IMR-90 (cell line): ENCODE results near the gene MDH1. TPM values are rescaled to one million over a fixed set of nuclear protein-coding genes. Genes with fewer than 3 reads are reported as not detected.

Experiments used
- ATAC-seq: fragments of 200-7000 bp; cut with Tn5 transposase; 2 replicates; pipeline ENCODE4 v1.9.1; 2020; ENCODE audit warnings: low read depth, mild to moderate bottlenecking, moderate library complexity
- BruUV-seq: library from RNA; stranded (reverse); fragments of 400-500 nt; replicated peaks from 2 replicates; lab custom pipeline; 2021; lab: Mats Ljungman, UMichigan
- CTCF ChIA-PET: fragments of 300-600 bp; formaldehyde crosslinking; extraction: SDS; loops from one replicate; lab custom pipeline; 2021; ENCODE audit warnings: antibody characterized with exemption; lab: Yijun Ruan, JAX
- POLR2A ChIA-PET: fragments of 300-600 bp; sonication (Branson Sonifier 250); formaldehyde crosslinking; loops from one replicate; lab custom pipeline; 2022; ENCODE audit warnings: antibody characterized with exemption; ENCODE audit not compliant: unreplicated experiment; lab: Charles Lee
- DNase-seq: peaks from one replicate; pipeline ENCODE4 v3.0.0; 2013
- H2AFZ ChIP-seq: replicated peaks from 2 replicates; pipeline ENCODE3; 2013; ENCODE audit warnings: low read length, mild to moderate bottlenecking; ENCODE audit not compliant: poor library complexity
- H2AK5ac ChIP-seq: 2 replicates; pipeline ENCODE4 v1.6.1; 2013; ENCODE audit warnings: low read depth, low read length, inconsistent platforms
- H2AK9ac ChIP-seq: replicated peaks from 2 replicates; pipeline ENCODE3; 2013; ENCODE audit warnings: mild to moderate bottlenecking, low read depth, low read length, moderate library complexity; ENCODE audit not compliant: poor library complexity
- H2BK120ac ChIP-seq: 2 replicates; pipeline ENCODE4 v1.6.1; 2013; ENCODE audit warnings: low read depth, low read length, inconsistent platforms
- H2BK15ac ChIP-seq: 3 replicates; pipeline ENCODE4 v1.6.1; 2013; ENCODE audit warnings: low read depth, low read length, inconsistent platforms
- H2BK20ac ChIP-seq: 2 replicates; pipeline ENCODE4 v1.6.1; 2013; ENCODE audit warnings: low read depth, mild to moderate bottlenecking, inconsistent platforms, low read length, moderate library complexity
- H2BK5ac ChIP-seq: 2 replicates; pipeline ENCODE4 v1.6.1; 2013; ENCODE audit warnings: mild to moderate bottlenecking, low read depth, low read length, inconsistent platforms; ENCODE audit not compliant: poor library complexity, severe bottlenecking
- H3K14ac ChIP-seq: replicated peaks from 2 replicates; pipeline ENCODE4 v1.6.1; 2013; ENCODE audit warnings: low read depth, low read length, inconsistent platforms
- H3K18ac ChIP-seq: 2 replicates; pipeline ENCODE4 v1.6.1; 2013; ENCODE audit warnings: low read depth, low read length, control low read depth
- H3K23ac ChIP-seq: 2 replicates; pipeline ENCODE4 v1.6.1; 2013; ENCODE audit warnings: low read depth, low read length, inconsistent platforms
- H3K27ac ChIP-seq: 2 replicates; pipeline ENCODE4 v1.5.1; 2013; ENCODE audit warnings: mild to moderate bottlenecking, control low read depth, low read length; ENCODE audit not compliant: insufficient read depth
- H3K27me3 ChIP-seq: 2 replicates; pipeline ENCODE4 v1.6.1; 2013; ENCODE audit warnings: low read length; ENCODE audit not compliant: control insufficient read depth, insufficient read depth
- H3K36me3 ChIP-seq: 2 replicates; pipeline ENCODE4 v1.6.1; 2013; ENCODE audit warnings: low read length, mixed read lengths; ENCODE audit not compliant: control insufficient read depth, insufficient read depth
- H3K4ac ChIP-seq: 2 replicates; pipeline ENCODE4 v1.6.1; 2013; ENCODE audit warnings: low read depth, low read length, inconsistent platforms
- H3K4me1 ChIP-seq: 2 replicates; pipeline ENCODE4 v1.6.1; 2013; ENCODE audit warnings: low read length, mixed read lengths; ENCODE audit not compliant: control insufficient read depth, insufficient read depth
- H3K4me2 ChIP-seq: 2 replicates; pipeline ENCODE4 v1.6.1; 2013; ENCODE audit warnings: low read depth, mild to moderate bottlenecking, control low read depth, low read length, moderate library complexity
- H3K4me3 ChIP-seq: 2 replicates; pipeline ENCODE4 v1.5.1; 2013; ENCODE audit warnings: low read depth, mild to moderate bottlenecking, control low read depth, low read length, moderate library complexity; ENCODE audit not compliant: insufficient read depth
- H3K56ac ChIP-seq: 2 replicates; pipeline ENCODE4 v1.6.1; 2013; ENCODE audit warnings: low read length, inconsistent platforms; ENCODE audit not compliant: insufficient read depth; ENCODE audit errors: extremely low read depth
- H3K79me1 ChIP-seq, 2 experiments: 2 replicates each; pipeline ENCODE4 v1.6.1; 2013; ENCODE audit warnings: low read length in 2 of 2, inconsistent platforms in 1 of 2, low read depth in 1 of 2
- H3K9ac ChIP-seq: 2 replicates; pipeline ENCODE4 v1.6.1; 2013; ENCODE audit warnings: low read depth, low read length, control low read depth
- H3K9me1 ChIP-seq: 2 replicates; pipeline ENCODE4 v1.6.1; 2013; ENCODE audit warnings: low read length, inconsistent platforms; ENCODE audit not compliant: insufficient read depth
- H3K9me3 ChIP-seq: 2 replicates; pipeline ENCODE4 v1.6.1; 2013; ENCODE audit warnings: low read length; ENCODE audit not compliant: control insufficient read depth, insufficient read depth
- H4K20me1 ChIP-seq: 2 replicates; pipeline ENCODE4 v1.6.1; 2013; ENCODE audit warnings: low read length, inconsistent platforms; ENCODE audit not compliant: insufficient read depth
- H4K5ac ChIP-seq: 2 replicates; pipeline ENCODE4 v1.6.1; 2013; ENCODE audit warnings: mild to moderate bottlenecking, low read depth, low read length, control low read depth
- H4K8ac ChIP-seq, 2 experiments: 2 replicates each; pipeline ENCODE4 v1.6.1; 2013; ENCODE audit warnings: low read depth in 2 of 2, low read length in 2 of 2, control low read depth in 1 of 2, inconsistent platforms in 1 of 2
- H4K91ac ChIP-seq: 2 replicates; pipeline ENCODE4 v1.6.1; 2013; ENCODE audit warnings: low read depth, low read length, inconsistent platforms; ENCODE audit not compliant: insufficient read depth
- BHLHE40 ChIP-seq: fragments of 150-350 bp; IDR thresholded peaks from 2 replicates; pipeline ENCODE4 v1.6.1; 2016; ENCODE audit warnings: mild to moderate bottlenecking, low read depth, low read length
- CEBPB ChIP-seq: IDR thresholded peaks from 2 replicates; pipeline ENCODE4 v1.6.1; 2012; ENCODE audit warnings: low read depth, low read length, improper control_type of control experiment
- CHD1 ChIP-seq: IDR thresholded peaks from 2 replicates; pipeline ENCODE4 v1.6.1; 2012; ENCODE audit warnings: low read depth, low read length, improper control_type of control experiment
- CTCF ChIP-seq: conservative IDR thresholded peaks from 2 replicates; pipeline ENCODE4 v1.5.1; 2012; ENCODE audit warnings: mild to moderate bottlenecking, low read depth, low read length, improper control_type of control experiment
- FOS ChIP-seq: fragments of 150-350 bp; IDR thresholded peaks from 2 replicates; pipeline ENCODE4 v1.6.1; 2016; ENCODE audit warnings: low read depth, low read length
- MAFK ChIP-seq: IDR thresholded peaks from 2 replicates; pipeline ENCODE4 v1.6.1; 2012; ENCODE audit warnings: low read depth, low read length, improper control_type of control experiment
- MAZ ChIP-seq: IDR thresholded peaks from 2 replicates; pipeline ENCODE4 v1.6.1; 2012; ENCODE audit warnings: low read depth, mild to moderate bottlenecking, low read length, improper control_type of control experiment, moderate library complexity, borderline replicate concordance
- MXI1 ChIP-seq: IDR thresholded peaks from 2 replicates; pipeline ENCODE4 v1.6.1; 2012; ENCODE audit warnings: low read depth, mild to moderate bottlenecking, low read length, moderate library complexity, borderline replicate concordance
- NFE2L2 ChIP-seq: fragments of 150-350 bp; IDR thresholded peaks from 2 replicates; pipeline ENCODE4 v1.6.1; 2016; ENCODE audit warnings: low read depth, mild to moderate bottlenecking, low read length
- POLR2A ChIP-seq: IDR thresholded peaks from 2 replicates; pipeline ENCODE4 v1.6.1; 2012; ENCODE audit warnings: mild to moderate bottlenecking, low read depth, low read length
- RAD21 ChIP-seq: IDR thresholded peaks from 2 replicates; pipeline ENCODE4 v1.6.1; 2012; ENCODE audit warnings: low read length, improper control_type of control experiment
- RCOR1 ChIP-seq: IDR thresholded peaks from 2 replicates; pipeline ENCODE4 v1.6.1; 2012; ENCODE audit warnings: mild to moderate bottlenecking, low read length, improper control_type of control experiment; ENCODE audit not compliant: insufficient replicate concordance
- RFX5 ChIP-seq: IDR thresholded peaks from 2 replicates; pipeline ENCODE4 v1.8.0; 2012; ENCODE audit warnings: low read depth, mild to moderate bottlenecking, low read length, moderate library complexity
- SMC3 ChIP-seq: fragments of 150-350 bp; IDR thresholded peaks from 2 replicates; pipeline ENCODE4 v1.6.1; 2016; ENCODE audit warnings: low read depth, mild to moderate bottlenecking, antibody characterized with exemption, low read length, moderate library complexity
- WGBS, 2 experiments: methylation state at CpG; one replicate each; pipeline versions ENCODE4 v1.1.5 to v1.1.7; 2013; ENCODE audit warnings: missing lambda C conversion rate in 2 of 2; ENCODE audit not compliant: insufficient read length in 1 of 2; ENCODE audit errors: extremely low coverage in 2 of 2; 5-methylcytosine and 5-hydroxymethylcytosine counted together
- dilution Hi-C: fragments of 300-500 bp; cut with HindIII; formaldehyde crosslinking; loops from one replicate; pipeline ENCODE4 v1.14.3; 2018; ENCODE audit warnings: low sequenced_read_pairs; ENCODE audit not compliant: unreplicated experiment
- in situ Hi-C: fragments of 300-500 bp; cut with MboI; formaldehyde crosslinking; loops from 3 replicates; pipeline ENCODE4 v1.14.3; 2019; ENCODE audit warnings: low sequenced_read_pairs, inconsistent platforms, mixed read lengths
- intact Hi-C: fragments of 100-400 bp; cut with micrococcal nuclease; formaldehyde crosslinking; loops from 2 replicates; pipeline ENCODE4 v1.10.0; 2022
- polyA plus RNA-seq, 3 experiments: library from polyadenylated mRNA; depleted of rRNA; stranded (reverse); fragments of >200 nt; gene quantifications; 2 replicates each; pipeline ENCODE4 v1.2.3, GENCODE V29; 2012; ENCODE audit warnings: low replicate concordance in 1 of 3
- total RNA-seq: library from RNA; depleted of rRNA; stranded (reverse); fragments of >200 nt; gene quantifications from 2 replicates; pipeline ENCODE4 v1.2.3, GENCODE V29; 2012
- TF ChIP-seq, protein P1 (sequence below): fragments of 150-350 bp; IDR thresholded peaks from 2 replicates; pipeline ENCODE4 v1.6.1; 2016; ENCODE audit warnings: low read depth, mild to moderate bottlenecking, low read length, moderate library complexity, borderline replicate concordance
- TF ChIP-seq, protein P2 (sequence below): fragments of 150-350 bp; IDR thresholded peaks from 2 replicates; pipeline ENCODE4 v1.6.1; 2017; ENCODE audit warnings: mild to moderate bottlenecking, antibody characterized with exemption, low read length, low read depth

The MDH1 gene
- total and polyA plus RNA-seq, 2 of the 4 experiments (the other 2 are of a cell fraction) = 195 to 248 TPM

DNA sequence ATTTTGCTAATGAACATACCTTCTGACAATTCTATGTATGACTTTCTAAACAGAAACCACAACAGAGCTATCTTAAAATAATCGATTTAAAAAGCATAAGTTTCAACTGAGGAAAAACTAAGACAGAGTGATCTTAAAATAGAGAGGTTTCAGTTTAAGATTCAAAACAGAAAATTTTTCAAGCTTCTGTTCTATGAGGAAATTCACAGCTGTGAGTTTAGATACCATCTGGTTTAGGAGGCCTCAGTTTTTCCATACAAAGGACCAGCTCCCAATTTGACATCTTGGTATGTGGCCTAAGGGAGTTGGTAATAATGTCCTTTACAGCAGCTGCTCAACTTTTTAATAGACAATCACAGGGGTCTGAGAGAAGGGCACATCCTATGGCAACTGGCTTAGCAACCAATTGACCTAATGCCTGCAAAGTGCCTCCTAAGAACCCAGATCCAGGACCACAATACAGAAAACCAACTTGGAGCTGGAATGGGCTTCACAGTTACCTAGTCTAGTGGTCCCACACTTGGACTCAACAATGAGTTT is 39.7 kb downstream of the MDH1 start:
- Histone ChIP-seq H2AK5ac (no peak overlapping the region), H3K18ac (no peak overlapping the region), H2BK15ac (no peak overlapping the region), H3K23ac (no peak overlapping the region), H2BK20ac (no peak overlapping the region), H3K56ac (no peak overlapping the region), H3K36me3 (no peaks in the 10 kb centered on the region), H3K4me2 (no peak overlapping the region), H2AFZ (no peak overlapping the region), H4K5ac (no peak overlapping the region), H3K9me3 (peaks cover 2% of the 10 kb centered on the region; the same call in 1 of the 2 replicates), H3K27me3 (no peaks in the 10 kb centered on the region; the same call in 1 of the 2 replicates), H3K4ac (no peak overlapping the region), H3K27ac (no peak overlapping the region), H2BK120ac (no peak overlapping the region), H3K14ac (no peak overlapping the region), H4K8ac (no peak overlapping the region), H2AK9ac (no peak overlapping the region), H3K4me1 (no peaks in the 10 kb centered on the region), H4K20me1 (no peaks in the 10 kb centered on the region), H3K79me1 (no peaks in the 10 kb centered on the region), H3K4me3 (no peak overlapping the region), H3K9ac (no peak overlapping the region), H2BK5ac (no peak overlapping the region), H4K91ac (no peak overlapping the region), H3K9me1 (no peaks in the 10 kb centered on the region)
- no peak for DNase-seq
- TF ChIP-seq SMC3 = no peak
- no peak for TF ChIP-seq RFX5
- TF ChIP-seq MXI1 = no peak
- no peak for TF ChIP-seq CTCF
- TF ChIP-seq BHLHE40 = no peak
- no peak for TF ChIP-seq POLR2A
- TF ChIP-seq MAZ = no peak
- TF ChIP-seq CEBPB = no peak
- no peak for TF ChIP-seq FOS
- TF ChIP-seq, protein P1, sequence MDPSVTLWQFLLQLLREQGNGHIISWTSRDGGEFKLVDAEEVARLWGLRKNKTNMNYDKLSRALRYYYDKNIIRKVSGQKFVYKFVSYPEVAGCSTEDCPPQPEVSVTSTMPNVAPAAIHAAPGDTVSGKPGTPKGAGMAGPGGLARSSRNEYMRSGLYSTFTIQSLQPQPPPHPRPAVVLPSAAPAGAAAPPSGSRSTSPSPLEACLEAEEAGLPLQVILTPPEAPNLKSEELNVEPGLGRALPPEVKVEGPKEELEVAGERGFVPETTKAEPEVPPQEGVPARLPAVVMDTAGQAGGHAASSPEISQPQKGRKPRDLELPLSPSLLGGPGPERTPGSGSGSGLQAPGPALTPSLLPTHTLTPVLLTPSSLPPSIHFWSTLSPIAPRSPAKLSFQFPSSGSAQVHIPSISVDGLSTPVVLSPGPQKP = no peak
- no peak for TF ChIP-seq CHD1
- TF ChIP-seq, protein P2, sequence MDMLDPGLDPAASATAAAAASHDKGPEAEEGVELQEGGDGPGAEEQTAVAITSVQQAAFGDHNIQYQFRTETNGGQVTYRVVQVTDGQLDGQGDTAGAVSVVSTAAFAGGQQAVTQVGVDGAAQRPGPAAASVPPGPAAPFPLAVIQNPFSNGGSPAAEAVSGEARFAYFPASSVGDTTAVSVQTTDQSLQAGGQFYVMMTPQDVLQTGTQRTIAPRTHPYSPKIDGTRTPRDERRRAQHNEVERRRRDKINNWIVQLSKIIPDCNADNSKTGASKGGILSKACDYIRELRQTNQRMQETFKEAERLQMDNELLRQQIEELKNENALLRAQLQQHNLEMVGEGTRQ = no peak
- no peak for TF ChIP-seq NFE2L2
- no peak for TF ChIP-seq RAD21
- no peak for TF ChIP-seq RCOR1
- no peak for TF ChIP-seq MAFK
- BruUV-seq = no TSS peak
- intact Hi-C loops (no loop called here), dilution Hi-C loops (no loop called here), in situ Hi-C loops (no loop called here)
- CTCF ChIA-PET = interaction anchor here (0.6 kb wide), 1 partner anchor 17 kb away, joined by 4 read pairs; no protein-coding TSS in a partner anchor
- WGBS, 2 experiments = no CpG with 5 or more reads among the region's 1 CpG
- POLR2A ChIA-PET = no interaction called here
- ATAC-seq = no peak
